Left lung (tissue), 10 donors: Measurements from ENCODE around the gene GSTO1. TPM values are rescaled to one million over a fixed set of nuclear protein-coding genes. Genes with fewer than 3 reads are reported as not detected.
"Not testable (repeated sequence)": the region's sequence is repeated elsewhere in the genome, so short reads cannot be mapped to it uniquely, and the experiment has no call there.

Source experiments
- ATAC-seq: fragments of 200-7000 bp; cut with Tn5 transposase; one replicate; pipeline ENCODE4 v1.9.1; 2020; ENCODE audit warnings: moderate library complexity
- DNase-seq, 4 donors: peaks; one replicate each; pipeline ENCODE4 v3.0.0-alpha.2; 2013 to 2020
- H3K27ac ChIP-seq, 2 donors: fragments of 200-600 bp; sonication (generic) in 1 of 2; one replicate each; pipeline versions ENCODE4 v1.5.0 to v1.8.0; 2020 to 2021
- H3K27me3 ChIP-seq, 2 donors: fragments of 200-600 bp; sonication (generic) in 1 of 2; one replicate each; pipeline versions ENCODE4 v1.5.0 to v1.8.0; 2020 to 2021
- H3K36me3 ChIP-seq, 2 donors: fragments of 200-600 bp; sonication (generic) in 1 of 2; one replicate each; pipeline versions ENCODE4 v1.5.0 to v1.8.0; 2020 to 2021
- H3K4me1 ChIP-seq, 2 donors: fragments of 200-600 bp; one replicate each; pipeline ENCODE4 v1.8.0; 2021
- H3K4me3 ChIP-seq, 2 donors: fragments of 200-600 bp; sonication (generic) in 1 of 2; one replicate each; pipeline versions ENCODE4 v1.5.0 to v1.8.0; 2020 to 2021; ENCODE audit warnings: mild to moderate bottlenecking in 1 of 2
- H3K9me3 ChIP-seq, 2 donors: fragments of 200-600 bp; sonication (generic) in 1 of 2; one replicate each; pipeline versions ENCODE4 v1.5.0 to v1.8.0; 2020 to 2021
- intact Hi-C, 2 donors: fragments of 100-400 bp; cut with DNase I; formaldehyde crosslinking; loops; one replicate each; pipeline versions ENCODE4 v1.11.2 to v1.14.2; 2022
- polyA plus RNA-seq, 6 donors: library from polyadenylated mRNA; unstranded; fragments of 120-200 nt; gene quantifications; one replicate each; pipeline ENCODE4 v1.2.1, GENCODE V29; 2013; ENCODE audit not compliant: insufficient read length in 6 of 6
- total RNA-seq, 2 donors: library from RNA; stranded (reverse); fragmentation: NEBNext Ultra II Directional; extraction: Animal tissue kit (Norgen Biotek cat#: 25700); gene quantifications; one replicate each; pipeline ENCODE4 v1.2.1, GENCODE V29; 2021
- TF ChIP-seq, protein P1 (sequence below), 2 donors: fragments of 200-600 bp; sonication (generic) in 1 of 2; IDR thresholded peaks; one replicate each; pipeline versions ENCODE4 v1.5.0 to v1.8.0; 2021; ENCODE audit warnings: antibody characterized with exemption in 2 of 2
- donor health status: DM: no; HTN: yes; CAD: no.
- donor health status: DM: no; HTN: no; CAD: no.

Gene GSTO1
- total and polyA plus RNA-seq, 8 donors, result 83.1 to 157 (median 90.2) TPM

DNA sequence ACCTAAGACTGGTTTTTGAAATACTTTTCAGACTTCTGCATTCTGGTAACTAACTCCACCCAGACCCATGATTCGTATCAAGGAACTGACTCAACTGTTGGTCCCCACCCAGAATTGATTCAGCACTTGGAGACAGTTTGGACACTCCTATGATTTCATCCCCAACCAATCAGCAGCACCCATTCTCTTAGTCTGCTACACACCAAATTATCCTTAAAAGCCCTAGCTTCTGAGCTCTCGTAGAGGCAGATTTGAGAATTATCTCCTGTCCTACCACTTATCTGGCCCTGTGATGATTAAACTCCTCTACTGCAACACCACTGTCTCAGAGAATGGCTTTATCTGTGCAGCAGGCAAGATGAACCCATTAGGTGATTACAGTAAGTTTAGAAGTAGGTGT, 7.7 kb upstream of the GSTO1 start:
- Histone ChIP-seq H3K9me3 (no peaks in the 10 kb centered on the region), H3K4me3 (peak overlapping the region in 1 of 2 donors; percentile 13), H3K27ac (peak overlapping the region; percentile 46 to 86), H3K36me3 (no peaks in the 10 kb centered on the region), H3K4me1 (peaks cover 0 to 13% of the 10 kb centered on the region in 2 donors), H3K27me3 (no peaks in the 10 kb centered on the region)
- intact Hi-C loops, result no loop called here
- DNase-seq (no peak), ATAC-seq (peak; percentile 90)
- TF ChIP-seq, protein P1, sequence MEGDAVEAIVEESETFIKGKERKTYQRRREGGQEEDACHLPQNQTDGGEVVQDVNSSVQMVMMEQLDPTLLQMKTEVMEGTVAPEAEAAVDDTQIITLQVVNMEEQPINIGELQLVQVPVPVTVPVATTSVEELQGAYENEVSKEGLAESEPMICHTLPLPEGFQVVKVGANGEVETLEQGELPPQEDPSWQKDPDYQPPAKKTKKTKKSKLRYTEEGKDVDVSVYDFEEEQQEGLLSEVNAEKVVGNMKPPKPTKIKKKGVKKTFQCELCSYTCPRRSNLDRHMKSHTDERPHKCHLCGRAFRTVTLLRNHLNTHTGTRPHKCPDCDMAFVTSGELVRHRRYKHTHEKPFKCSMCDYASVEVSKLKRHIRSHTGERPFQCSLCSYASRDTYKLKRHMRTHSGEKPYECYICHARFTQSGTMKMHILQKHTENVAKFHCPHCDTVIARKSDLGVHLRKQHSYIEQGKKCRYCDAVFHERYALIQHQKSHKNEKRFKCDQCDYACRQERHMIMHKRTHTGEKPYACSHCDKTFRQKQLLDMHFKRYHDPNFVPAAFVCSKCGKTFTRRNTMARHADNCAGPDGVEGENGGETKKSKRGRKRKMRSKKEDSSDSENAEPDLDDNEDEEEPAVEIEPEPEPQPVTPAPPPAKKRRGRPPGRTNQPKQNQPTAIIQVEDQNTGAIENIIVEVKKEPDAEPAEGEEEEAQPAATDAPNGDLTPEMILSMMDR (IDR thresholded peaks at IDR 0.05), result no peak

DNA sequence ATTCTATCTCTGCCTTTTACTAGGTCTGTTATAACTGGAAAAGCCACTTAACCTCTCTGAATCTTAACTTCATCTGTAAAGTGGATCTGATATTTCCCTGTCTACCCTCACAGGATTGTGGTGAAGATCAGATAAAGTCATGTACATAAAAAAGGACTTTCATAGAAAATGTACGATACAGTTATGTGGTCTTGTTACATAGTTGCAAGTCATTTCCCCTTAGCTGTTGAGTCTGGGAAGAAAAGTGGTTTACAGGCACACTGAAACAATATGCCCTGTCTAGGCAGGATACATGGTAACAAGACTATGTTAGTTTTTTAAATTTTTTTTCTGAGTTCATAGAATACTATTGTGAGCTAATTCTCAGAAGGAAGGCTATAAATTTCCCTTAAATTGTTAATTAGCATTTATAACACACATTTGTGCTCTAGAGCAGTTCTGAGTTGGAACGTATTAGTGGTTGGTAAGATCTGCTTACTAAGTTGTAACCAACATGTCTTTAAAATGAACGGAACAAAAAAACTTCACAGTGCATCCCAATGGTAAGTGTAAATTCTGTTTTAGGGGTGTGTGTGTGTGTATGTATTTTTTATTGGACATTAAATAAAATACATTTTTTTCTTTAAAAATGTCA, 7.1 kb upstream of the GSTO1 start:
- H3K27me3 ChIP-seq, result no peaks in the 10 kb centered on the region

DNA sequence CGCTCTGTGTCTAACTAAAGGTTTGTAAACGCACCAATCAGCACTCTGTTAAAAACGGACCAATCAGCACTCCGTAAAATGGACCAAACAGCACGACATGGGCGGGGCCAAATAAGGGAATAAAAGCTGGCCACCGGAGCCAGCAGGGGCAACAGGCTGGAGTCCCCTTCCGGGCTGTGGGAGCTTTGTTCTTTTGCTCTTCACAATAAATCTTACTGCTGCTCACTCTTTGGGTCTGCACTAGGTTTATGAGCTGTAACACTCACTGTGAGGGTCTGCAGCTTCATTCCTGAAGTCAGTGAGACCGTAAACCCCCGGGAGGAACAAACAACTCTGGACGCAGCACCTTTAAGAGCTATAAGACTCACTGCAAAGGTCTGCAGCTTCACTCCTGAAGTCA, 5.8 kb upstream of the GSTO1 start:
- ATAC-seq, DNase-seq, intact Hi-C loops: not testable (repeated sequence)

More for the DNA sequence above, 7.1 kb upstream of the GSTO1 start:
- no peak for DNase-seq
- TF ChIP-seq, protein P1 (IDR thresholded peaks at IDR 0.05), result no peak
- H3K4me3 ChIP-seq, result peak overlapping the region in 1 of 2 donors; percentile 13
- H3K36me3 ChIP-seq, result no peaks in the 10 kb centered on the region
- no peaks in the 10 kb centered on the region for H3K9me3 ChIP-seq
- H3K4me1 ChIP-seq, result peaks cover 0 to 13% of the 10 kb centered on the region in 2 donors
- ATAC-seq, result peak; percentile 39
- intact Hi-C loops, result no loop called here
- H3K27ac ChIP-seq, result peak overlapping the region; percentile 46 to 86

DNA sequence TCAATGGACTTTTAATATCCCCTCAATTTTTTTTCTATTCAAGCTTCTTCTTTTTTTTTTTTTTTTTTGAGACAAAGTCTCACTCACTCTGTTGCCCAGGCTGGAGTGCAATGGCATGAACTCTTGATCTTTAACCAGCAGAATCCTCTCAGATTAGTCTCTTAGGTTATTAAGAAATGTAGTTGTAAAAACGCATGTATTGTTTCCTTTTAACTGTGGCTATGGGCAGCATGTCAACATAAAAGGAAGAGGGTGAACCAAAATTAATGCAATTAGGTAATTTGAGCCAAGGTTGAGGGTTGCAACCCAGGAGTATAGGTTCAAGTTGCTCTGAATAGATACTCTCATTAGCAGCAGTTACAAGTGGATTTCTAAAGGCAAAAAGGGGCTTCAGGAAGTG, 4.3 kb upstream of the GSTO1 start:
- no peak for DNase-seq
- H3K36me3 ChIP-seq, result no peaks in the 10 kb centered on the region
- no peak overlapping the region for H3K27ac ChIP-seq
- H3K4me3 ChIP-seq, result no peak overlapping the region
- intact Hi-C loops, result no loop called here
- TF ChIP-seq, protein P1 (IDR thresholded peaks at IDR 0.05), result no peak
- no peaks in the 10 kb centered on the region for H3K27me3 ChIP-seq
- no peak for ATAC-seq
- peaks cover 5 to 24% of the 10 kb centered on the region in 2 donors for H3K4me1 ChIP-seq
- no peaks in the 10 kb centered on the region for H3K9me3 ChIP-seq

More for the DNA sequence above, 5.8 kb upstream of the GSTO1 start:
- H3K27ac ChIP-seq, H3K9me3 ChIP-seq, H3K4me3 ChIP-seq, H3K36me3 ChIP-seq, H3K27me3 ChIP-seq: not testable (repeated sequence)
- peaks cover 2 to 18% of the 10 kb centered on the region in 2 donors for H3K4me1 ChIP-seq

DNA sequence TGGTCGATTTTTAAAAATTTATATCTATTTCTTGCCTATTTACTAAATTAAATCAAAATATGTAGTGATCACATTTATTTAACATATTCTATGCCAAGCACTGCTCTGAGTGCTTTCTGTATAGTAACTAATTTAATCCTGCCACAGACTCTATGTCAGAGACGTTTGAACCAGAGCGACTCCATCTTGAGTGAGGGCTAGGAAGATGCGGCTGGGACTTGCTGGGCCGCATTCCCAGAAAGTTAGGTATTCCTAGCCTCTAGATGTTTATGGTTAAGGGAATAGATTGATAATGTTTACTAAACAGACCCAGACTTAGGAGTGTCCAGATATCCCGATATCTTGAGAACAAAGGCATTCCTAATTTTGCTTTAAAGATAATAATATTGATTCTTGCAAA, 3.2 kb upstream of the GSTO1 start:
- Histone ChIP-seq H3K4me1 (peaks cover 11 to 28% of the 10 kb centered on the region in 2 donors), H3K27ac (no peak overlapping the region), H3K4me3 (no peak overlapping the region), H3K27me3 (no peaks in the 10 kb centered on the region), H3K9me3 (no peaks in the 10 kb centered on the region), H3K36me3 (no peaks in the 10 kb centered on the region)
- DNase-seq (no peak), ATAC-seq (no peak)
- intact Hi-C loops, result no loop called here
- TF ChIP-seq, protein P1 (IDR thresholded peaks at IDR 0.05), result no peak

DNA sequence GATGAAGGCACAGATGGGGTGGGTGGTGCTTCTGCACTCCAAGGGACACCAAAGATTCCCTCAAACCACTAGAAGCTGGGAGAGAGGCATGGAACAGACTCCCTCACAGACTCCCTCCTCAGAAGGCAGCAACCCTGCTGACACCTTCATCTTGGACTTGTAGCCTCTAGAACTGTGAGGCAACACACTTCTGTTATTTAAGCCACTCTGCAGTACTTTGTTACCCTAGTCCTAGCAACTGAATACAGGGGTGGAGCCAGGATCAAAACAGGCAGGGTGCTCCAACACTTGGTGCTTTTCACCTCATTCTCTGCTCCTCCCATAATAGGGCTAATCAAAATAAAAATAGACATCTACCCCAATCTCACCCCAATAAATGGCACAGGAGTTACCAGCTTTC, 2.3 kb upstream of the GSTO1 start:
- intact Hi-C loops, result no loop called here
- no peak for DNase-seq

More for the DNA sequence above, 2.3 kb upstream of the GSTO1 start:
- Histone ChIP-seq H3K27me3 (no peaks in the 10 kb centered on the region), H3K36me3 (peaks cover 0 to 3% of the 10 kb centered on the region in 2 donors), H3K4me3 (no peak overlapping the region), H3K27ac (no peak overlapping the region), H3K4me1 (peaks cover 20 to 28% of the 10 kb centered on the region in 2 donors), H3K9me3 (no peaks in the 10 kb centered on the region)
- TF ChIP-seq, protein P1 (IDR thresholded peaks at IDR 0.05), result no peak
- ATAC-seq, result no peak
